Kidney capillary endothelial cell (primary cell): ENCODE results near the gene TMEM143.

Source experiments
- DNase-seq: peaks from one replicate; pipeline ENCODE4 v3.0.0-alpha.2; 2018; ENCODE audit warnings: low spot score

The TMEM143 gene

GRCh38 chr19:48359123-48359522 is 4.6 kb downstream of the TMEM143 start:
- no peak for DNase-seq

- DNase-seq, result no peak
Measured at GRCh38 chr19:48355365-48355954, 8.3 kb downstream of the TMEM143 start.

- DNase-seq, result no peak
Measured at GRCh38 chr19:48354332-48354992, 9.3 kb downstream of the TMEM143 start.

- peak; percentile 38 for DNase-seq
Measured at GRCh38 chr19:48353677-48354076, 10.1 kb downstream of the TMEM143 start.

- DNase-seq, result peak; percentile 40
Measured at GRCh38 chr19:48351341-48351752, 12.4 kb downstream of the TMEM143 start.

- DNase-seq, result no peak
Measured at GRCh38 chr19:48350856-48351255, 12.9 kb downstream of the TMEM143 start.

GRCh38 chr19:48348737-48349136 is 15.0 kb downstream of the TMEM143 start:
- no peak for DNase-seq

GRCh38 chr19:48348045-48348444 is 15.7 kb downstream of the TMEM143 start:
- no peak for DNase-seq

GRCh38 chr19:48346191-48346590 is 17.5 kb downstream of the TMEM143 start:
- no peak for DNase-seq

GRCh38 chr19:48344892-48345291 is 18.8 kb downstream of the TMEM143 start:
- DNase-seq, result no peak

GRCh38 chr19:48342841-48343540 is 20.7 kb downstream of the TMEM143 start:
- DNase-seq, result no peak

- DNase-seq, result no peak
Measured at GRCh38 chr19:48342414-48342738, 21.4 kb downstream of the TMEM143 start.

- no peak for DNase-seq
Measured at GRCh38 chr19:48341515-48342413, 22.0 kb downstream of the TMEM143 start.

- DNase-seq, result no peak
Measured at GRCh38 chr19:48340995-48341394, 22.7 kb downstream of the TMEM143 start.

- DNase-seq, result no peak
Measured at GRCh38 chr19:48338802-48339503, 24.8 kb downstream of the TMEM143 start.

- DNase-seq, result no peak
Measured at GRCh38 chr19:48338253-48338755, 25.4 kb downstream of the TMEM143 start.

- peak; percentile 93 for DNase-seq
Measured at GRCh38 chr19:48333467-48334384, 30.0 kb downstream of the TMEM143 start.

- DNase-seq, result peak; percentile 93
Measured at GRCh38 chr19:48332662-48333466, 30.9 kb downstream of the TMEM143 start.

GRCh38 chr19:48332351-48332661 is 31.4 kb downstream of the TMEM143 start:
- no peak for DNase-seq
